ENCODE results near the gene TTC19.

DNA sequence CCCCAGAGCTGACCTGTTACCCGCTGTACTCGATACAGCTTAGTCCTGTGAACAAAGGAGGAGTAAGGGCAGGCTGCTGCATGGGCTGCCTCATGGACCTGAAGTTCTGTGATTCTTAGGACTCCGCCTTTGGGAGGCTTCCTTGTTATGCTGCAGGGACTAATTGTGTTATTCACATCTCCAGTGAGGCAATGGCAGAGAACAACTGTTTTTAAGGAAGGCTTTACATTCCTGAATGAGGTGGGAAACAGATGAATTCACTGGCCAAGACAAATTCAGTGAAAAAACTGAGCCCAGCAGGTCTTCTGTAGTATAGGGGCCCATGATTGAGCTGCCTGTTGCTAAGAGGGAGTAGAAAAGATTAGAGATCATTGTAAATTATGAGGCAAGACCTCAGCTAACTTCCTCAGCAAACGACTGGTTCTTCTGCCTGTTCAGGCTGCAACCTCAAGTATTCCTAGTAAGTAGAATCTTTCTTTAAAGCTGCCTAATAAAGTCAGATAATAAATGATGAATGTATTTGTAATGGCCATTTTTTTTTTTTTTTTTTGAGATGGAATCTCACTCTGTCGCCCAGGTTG is 28.4 kb upstream of the TTC19 start:
- TF ChIP-seq, protein P1, sequence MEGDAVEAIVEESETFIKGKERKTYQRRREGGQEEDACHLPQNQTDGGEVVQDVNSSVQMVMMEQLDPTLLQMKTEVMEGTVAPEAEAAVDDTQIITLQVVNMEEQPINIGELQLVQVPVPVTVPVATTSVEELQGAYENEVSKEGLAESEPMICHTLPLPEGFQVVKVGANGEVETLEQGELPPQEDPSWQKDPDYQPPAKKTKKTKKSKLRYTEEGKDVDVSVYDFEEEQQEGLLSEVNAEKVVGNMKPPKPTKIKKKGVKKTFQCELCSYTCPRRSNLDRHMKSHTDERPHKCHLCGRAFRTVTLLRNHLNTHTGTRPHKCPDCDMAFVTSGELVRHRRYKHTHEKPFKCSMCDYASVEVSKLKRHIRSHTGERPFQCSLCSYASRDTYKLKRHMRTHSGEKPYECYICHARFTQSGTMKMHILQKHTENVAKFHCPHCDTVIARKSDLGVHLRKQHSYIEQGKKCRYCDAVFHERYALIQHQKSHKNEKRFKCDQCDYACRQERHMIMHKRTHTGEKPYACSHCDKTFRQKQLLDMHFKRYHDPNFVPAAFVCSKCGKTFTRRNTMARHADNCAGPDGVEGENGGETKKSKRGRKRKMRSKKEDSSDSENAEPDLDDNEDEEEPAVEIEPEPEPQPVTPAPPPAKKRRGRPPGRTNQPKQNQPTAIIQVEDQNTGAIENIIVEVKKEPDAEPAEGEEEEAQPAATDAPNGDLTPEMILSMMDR (IDR thresholded peaks at IDR 0.05), result no peak
- no peak for TF ChIP-seq ZFX (IDR thresholded peaks at IDR 0.05; ENCODE audit: borderline replicate concordance)
